K562 (cell line): Measurements from ENCODE around the gene ZKSCAN5. TPM values are rescaled to one million over a fixed set of nuclear protein-coding genes. Genes with fewer than 3 reads are reported as not detected.
A peak's percentile ranks its signal among the peaks of the same experiment; 100 is the strongest.

Source experiments
- CSDE1 ChIP-seq, 2 experiments: fragments of 450-650 bp; IDR thresholded peaks; 2 replicates each; pipeline ENCODE4 v1.6.1; 2016; ENCODE audit warnings: mild to moderate bottlenecking in 1 of 2
- E2F5 ChIP-seq: sonication (generic); formaldehyde crosslinking; IDR thresholded peaks from 2 replicates; pipeline ENCODE4 v1.8.0; 2022; ENCODE audit warnings: mild to moderate bottlenecking, missing genetic modification reagents
- E4F1 ChIP-seq: fragments of 250-450 bp; sonication (Bioruptor Pico); IDR thresholded peaks from 2 replicates; pipeline ENCODE4 v1.5.0; 2021; ENCODE audit warnings: mild to moderate bottlenecking, borderline replicate concordance
- FOSL1 ChIP-seq: fragments of 200-800 bp; sonication (Bioruptor generic); conservative IDR thresholded peaks from 2 replicates; pipeline ENCODE4 v1.6.1; 2016; ENCODE audit warnings: missing genetic modification characterization, missing compliant biosample characterization
- GTF2B ChIP-seq: IDR thresholded peaks from 2 replicates; pipeline ENCODE4 v1.6.1; 2011; ENCODE audit not compliant: insufficient read length; ENCODE audit errors: extremely low read depth
- HNRNPLL ChIP-seq: fragments of 200-400 bp; formaldehyde crosslinking; IDR thresholded peaks from 2 replicates; pipeline ENCODE4 v1.6.1; 2017; ENCODE audit warnings: low read length, low read depth, mild to moderate bottlenecking; ENCODE audit not compliant: poor library complexity, severe bottlenecking
- JUN ChIP-seq, 2 experiments: sonication (generic) in 1 of 2; formaldehyde crosslinking in 1 of 2; IDR thresholded peaks; 2 replicates each; pipeline versions ENCODE4 v1.6.1 to v1.8.0; 2012 to 2022; ENCODE audit warnings: borderline replicate concordance in 2 of 2, mild to moderate bottlenecking in 2 of 2, improper control_type of control experiment in 1 of 2, low read depth in 1 of 2, low read length in 1 of 2, missing genetic modification reagents in 1 of 2
- LEF1 ChIP-seq: fragments of 450-650 bp; IDR thresholded peaks from 2 replicates; pipeline ENCODE4 v1.6.1; 2016; ENCODE audit warnings: mild to moderate bottlenecking
- MCM5 ChIP-seq: fragments of 450-650 bp; IDR thresholded peaks from 2 replicates; pipeline ENCODE4 v1.6.1; 2016; ENCODE audit warnings: low read depth
- NEUROD1 ChIP-seq: fragments of 150-350 bp; IDR thresholded peaks from 2 replicates; pipeline ENCODE4 v1.6.1; 2014; ENCODE audit warnings: borderline replicate concordance, low read length, low read depth; ENCODE audit not compliant: partially characterized antibody
- RBFOX2 ChIP-seq: fragments of 200-400 bp; formaldehyde crosslinking; IDR thresholded peaks from 2 replicates; pipeline ENCODE4 v1.6.1; 2017; ENCODE audit warnings: low read depth, mild to moderate bottlenecking, low read length, moderate library complexity
- TFAP4 ChIP-seq: sonication (generic); formaldehyde crosslinking; IDR thresholded peaks from 2 replicates; pipeline ENCODE4 v1.8.0; 2022; ENCODE audit warnings: missing genetic modification reagents, mild to moderate bottlenecking, moderate library complexity, borderline replicate concordance
- TGIF2 ChIP-seq: sonication (generic); formaldehyde crosslinking; IDR thresholded peaks from 2 replicates; pipeline ENCODE4 v1.8.1; 2022; ENCODE audit warnings: mild to moderate bottlenecking, missing genetic modification reagents, moderate library complexity
- XRCC4 ChIP-seq: IDR thresholded peaks from one replicate; pipeline ENCODE4 v1.6.1; 2011; ENCODE audit not compliant: insufficient read depth, insufficient read length; ENCODE audit errors: extremely low read depth
- ZBTB2 ChIP-seq: fragments of 450-650 bp; IDR thresholded peaks from 2 replicates; pipeline ENCODE4 v1.6.1; 2016; ENCODE audit warnings: antibody characterized with exemption
- ZNF280A ChIP-seq: fragments of 450-650 bp; IDR thresholded peaks from 2 replicates; pipeline ENCODE4 v1.6.1; 2018; ENCODE audit warnings: mild to moderate bottlenecking, low read depth; ENCODE audit not compliant: partially characterized antibody
- ZNF395 ChIP-seq: fragments of 200-800 bp; sonication (Bioruptor generic); IDR thresholded peaks from 2 replicates; pipeline ENCODE4 v1.6.1; 2017; ENCODE audit warnings: missing genetic modification characterization, missing compliant biosample characterization
- ZNF445 ChIP-seq: fragments of 250-450 bp; sonication (Bioruptor Pico); IDR thresholded peaks from 2 replicates; pipeline ENCODE4 v1.4.0; 2020; ENCODE audit warnings: low read depth, mild to moderate bottlenecking, moderate library complexity
- ZNF561 ChIP-seq: fragments of 450-650 bp; formaldehyde crosslinking; conservative IDR thresholded peaks from 2 replicates; pipeline ENCODE4 v1.4.0; 2020; ENCODE audit warnings: mild to moderate bottlenecking, moderate library complexity
- polyA plus RNA-seq, 8 experiments: library from polyadenylated mRNA; depleted of rRNA in 4 of 8; stranded (reverse) in 5 of 8; unstranded in 3 of 8; fragments of >200 nt; fragmentation: Nextera tagmentation in 2 of 8; fragmentation: Illumina TruSeq in 1 of 8; extraction: Ambion mirVana in 2 of 8; extraction: Trizol in 1 of 8; gene quantifications; 2 replicates each; pipeline versions ENCODE4 v1.2.1 to v1.2.3, GENCODE V29; 2011 to 2014; ENCODE audit warnings: inconsistent platforms in 1 of 8, missing spikeins in 1 of 8
- total RNA-seq, 7 experiments: library from RNA; depleted of rRNA in 6 of 7; stranded (reverse); fragments of >200 nt in 6 of 7; fragmentation: Illumina TruSeq in 2 of 7; extraction: Trizol in 2 of 7; gene quantifications; 2 replicates each; pipeline versions ENCODE4 v1.2.1 to v1.2.3, GENCODE V29; 2011 to 2021; ENCODE audit warnings: low replicate concordance in 1 of 7

The ZKSCAN5 gene
- total and polyA plus RNA-seq, 9 of the 15 experiments (the other 6 are each of a cell fraction or from before 2014, with no cell fraction given): 4.2 to 19.0 (median 15.0) TPM

- TF ChIP-seq E2F5 (no peak), FOSL1 (tag) (no peak), CSDE1 (IDR thresholded peaks at IDR 0.05) (no peak), ZNF561 (CRISPR knock-in tag) (no peak), GTF2B (no peak), TFAP4 (CRISPR knock-in tag) (no peak), XRCC4 (no peak), ZNF395 (CRISPR knock-in tag) (no peak), ZNF280A (no peak), ZNF445 (no peak), RBFOX2 (no peak), NEUROD1 (peak; percentile 38), JUN (IDR thresholded peaks at IDR 0.05; ENCODE audit: borderline replicate concordance, low read depth, low read length) (no peak), JUN (CRISPR knock-in tag; IDR thresholded peaks at IDR 0.05; ENCODE audit: borderline replicate concordance) (no peak), ZBTB2 (no peak), HNRNPLL (no peak), MCM5 (no peak), TGIF2 (no peak), E4F1 (CRISPR knock-in tag) (no peak), LEF1 (no peak)
Measured at GRCh38 chr7:99504281-99504602, 220 bp upstream of the ZKSCAN5 start (continued).
